ENCODE measurements around the gene AP1M1.

Gene AP1M1

GRCh38 chr19:16207490-16208025, 9.8 kb downstream of the AP1M1 start:
- no peak for DNase-seq (ENCODE audit: low read depth)

GRCh38 chr19:16208064-16208759, 10.5 kb downstream of the AP1M1 start:
- no peak for DNase-seq (ENCODE audit: low read depth)

GRCh38 chr19:16208847-16209665, 11.3 kb downstream of the AP1M1 start:
- DNase-seq (ENCODE audit: low read depth) = no peak

DNA sequence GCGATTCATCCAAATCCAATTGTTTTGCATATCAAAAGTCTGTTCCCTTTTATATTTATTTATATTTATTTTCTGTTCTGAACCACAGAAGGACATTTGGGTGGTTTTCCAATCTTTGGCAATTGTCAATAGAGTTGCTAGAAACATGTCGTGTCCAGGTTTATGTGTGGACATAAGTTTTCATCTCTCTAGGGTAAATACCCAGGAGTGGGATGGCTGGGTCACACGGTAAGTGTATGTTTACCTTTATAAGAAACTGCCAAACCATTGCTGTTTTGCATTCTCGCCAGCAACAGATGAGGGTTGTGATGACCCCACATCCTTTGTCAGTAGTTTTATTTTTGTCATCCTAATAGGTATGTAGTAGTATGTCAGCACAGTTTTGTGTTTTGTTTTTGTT, 12.5 kb downstream of the AP1M1 start:
- DNase-seq (ENCODE audit: low read depth) = no peak

GRCh38 chr19:16213076-16213475, 15.4 kb downstream of the AP1M1 start:
- DNase-seq (ENCODE audit: low read depth) = no peak

DNA sequence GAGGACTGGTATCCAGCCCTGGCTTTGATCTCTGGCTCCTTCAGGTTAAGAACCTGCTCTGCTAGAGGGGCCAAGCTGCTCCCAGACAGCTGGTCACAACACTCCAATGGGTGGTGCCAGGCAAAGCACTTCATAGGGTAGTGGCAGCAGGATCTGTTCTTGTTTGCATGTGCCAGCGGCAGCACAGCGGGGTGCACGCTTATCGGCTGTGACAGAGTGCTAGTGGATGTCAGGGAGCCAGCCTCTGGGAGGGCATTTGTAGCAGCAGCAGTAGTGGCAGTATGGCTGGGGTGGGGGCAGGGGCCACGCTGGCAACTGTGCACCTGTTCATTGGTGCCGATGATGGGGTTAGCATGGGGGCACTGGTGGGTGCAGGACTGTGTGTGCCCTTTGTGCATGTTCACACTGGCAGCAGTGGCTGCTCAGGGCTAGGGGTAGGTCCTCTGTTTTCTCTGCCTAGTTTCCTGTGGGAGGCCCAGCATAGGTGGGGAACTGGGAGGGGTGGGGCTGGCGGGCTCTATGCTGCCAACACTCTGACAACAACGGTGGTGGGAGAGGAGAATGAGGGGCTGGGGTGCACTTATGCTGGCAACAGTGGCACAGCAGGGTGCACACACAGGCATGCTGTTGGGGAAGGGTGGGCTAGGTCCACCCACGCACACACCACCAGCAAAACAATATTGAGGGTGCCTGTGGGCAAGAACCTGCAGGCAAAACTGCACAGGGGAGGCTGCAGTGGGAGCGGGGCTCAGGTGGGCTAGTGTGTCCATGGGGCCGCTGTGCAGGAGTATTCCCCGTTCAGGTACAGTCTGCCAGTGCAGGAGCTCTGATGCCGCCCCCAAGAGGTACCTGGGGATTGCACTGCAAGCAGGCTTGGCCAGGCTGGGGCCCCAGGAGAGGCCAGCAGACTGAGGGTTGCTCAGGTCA, 19.3 kb downstream of the AP1M1 start:
- no peak for DNase-seq (ENCODE audit: low read depth)

DNA sequence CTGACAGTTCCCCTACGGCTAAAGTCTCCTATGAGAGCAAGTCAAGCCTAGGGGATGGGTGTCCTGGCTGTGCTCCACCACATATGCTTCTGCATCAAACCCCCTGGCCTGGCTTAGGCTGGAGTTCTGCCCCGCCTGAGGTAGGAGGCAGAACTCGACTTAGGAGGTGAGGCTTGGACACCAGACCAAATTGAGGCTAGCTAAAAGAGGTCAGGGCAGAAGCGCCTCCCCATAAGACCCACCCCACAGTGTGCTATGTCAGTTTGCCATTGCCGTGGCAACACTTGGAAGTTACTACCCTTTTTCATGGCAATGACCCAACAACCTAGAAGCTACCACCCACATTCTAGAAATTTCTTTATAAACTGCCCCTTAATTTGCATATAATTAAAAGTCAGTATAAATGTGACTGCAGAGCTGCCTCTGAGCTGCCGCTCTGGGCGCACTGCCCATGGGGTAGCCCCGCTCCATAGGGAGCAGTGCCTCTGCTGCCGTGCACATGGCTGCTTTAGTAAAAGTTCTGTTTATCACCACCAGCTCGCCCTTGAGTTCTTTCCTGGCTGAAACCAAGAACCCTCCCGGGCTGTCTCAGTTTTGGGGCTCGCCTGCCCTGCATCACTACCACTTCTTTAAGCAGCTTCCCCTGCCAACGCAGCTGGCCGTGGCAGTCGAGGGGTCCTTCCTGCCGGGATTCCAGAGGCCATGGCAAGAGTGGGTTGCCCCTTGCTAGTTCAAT, 20.2 kb downstream of the AP1M1 start:
- no peak for DNase-seq (ENCODE audit: low read depth)

- DNase-seq (ENCODE audit: low read depth) = no peak
Observed at GRCh38 chr19:16218851-16219250, 21.1 kb downstream of the AP1M1 start.

DNA sequence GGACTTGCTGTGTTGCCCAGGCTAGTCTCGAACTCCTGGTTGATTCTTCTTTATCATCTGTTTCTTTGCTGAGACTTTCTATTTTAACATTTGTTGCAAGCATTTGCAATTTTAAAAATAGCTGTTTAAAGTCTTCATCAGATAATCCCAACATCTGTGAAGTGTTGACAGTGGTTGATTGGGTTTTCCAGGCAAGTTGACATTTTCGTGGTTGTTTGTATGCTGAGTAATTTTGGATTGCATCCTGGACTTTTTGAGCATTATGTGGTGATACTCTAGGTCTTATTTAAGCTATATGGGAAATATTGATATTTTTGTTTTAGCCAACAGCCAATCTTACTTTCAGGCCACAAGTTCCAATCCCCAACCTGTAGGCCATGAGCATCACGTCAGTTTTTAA, 25.1 kb downstream of the AP1M1 start:
- no peak for DNase-seq (ENCODE audit: low read depth)

DNA sequence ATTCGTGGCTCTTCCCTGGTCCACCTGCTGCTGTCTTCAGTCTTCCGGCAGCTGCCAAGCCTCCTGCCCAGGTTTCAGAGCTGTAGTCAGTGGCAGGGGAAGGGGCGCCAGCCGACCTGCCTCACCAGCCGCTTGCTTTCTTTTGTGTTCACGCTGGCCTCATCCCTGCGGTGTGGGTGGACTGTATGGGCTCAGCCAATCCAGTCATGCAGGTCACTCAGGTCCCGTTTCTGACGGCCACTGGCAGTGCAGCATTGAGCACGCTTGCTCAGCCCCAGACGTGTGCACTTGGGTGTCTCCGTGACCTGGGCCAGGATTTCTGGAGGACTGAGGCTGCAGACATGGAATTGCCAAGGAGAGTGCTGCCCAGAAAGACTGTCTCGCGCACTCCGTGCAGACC, 26.0 kb downstream of the AP1M1 start:
- no peak for DNase-seq (ENCODE audit: low read depth)

DNA sequence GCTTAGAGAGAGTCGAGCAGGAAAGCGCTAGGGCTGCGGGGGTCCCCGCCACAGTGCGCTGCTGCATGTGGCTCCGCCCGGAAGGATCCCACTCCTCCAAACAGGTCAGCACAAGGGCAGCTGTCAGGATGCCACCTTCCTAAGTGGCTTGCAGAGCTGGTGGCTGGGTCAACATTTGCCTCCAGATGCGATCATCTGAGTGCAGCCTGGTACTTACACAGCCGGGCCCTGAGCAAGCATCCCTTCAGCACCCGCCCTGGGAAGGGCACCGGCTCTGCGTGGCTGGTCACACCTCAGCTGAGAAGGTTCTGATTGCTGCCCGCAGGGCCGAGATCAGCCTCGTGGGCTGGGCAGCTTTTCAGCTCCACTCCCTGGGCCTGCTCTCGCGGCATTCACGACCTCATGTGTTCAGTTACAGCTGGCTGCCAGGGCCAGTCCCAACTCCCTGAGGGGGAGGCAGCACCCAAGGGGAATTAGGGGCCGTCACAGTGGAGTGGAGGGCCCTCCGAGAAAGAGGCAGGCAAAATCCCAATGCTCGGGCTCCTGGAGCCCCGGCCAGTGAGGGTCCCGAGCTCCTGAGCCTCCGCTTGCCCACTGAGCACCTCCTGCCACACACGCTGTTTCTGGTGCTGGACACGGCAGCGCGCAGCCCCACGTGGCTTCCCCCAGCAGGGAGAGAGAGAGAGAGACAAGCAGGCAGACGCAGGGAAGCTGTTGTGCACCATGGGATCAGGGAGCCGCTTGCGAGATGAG, 26.8 kb downstream of the AP1M1 start:
- DNase-seq (ENCODE audit: low read depth) = no peak

GRCh38 chr19:16225279-16226183, 27.8 kb downstream of the AP1M1 start:
- no peak for DNase-seq (ENCODE audit: low read depth)

- no peak for DNase-seq (ENCODE audit: low read depth)
Observed at GRCh38 chr19:16226184-16226591, 28.5 kb downstream of the AP1M1 start.

DNA sequence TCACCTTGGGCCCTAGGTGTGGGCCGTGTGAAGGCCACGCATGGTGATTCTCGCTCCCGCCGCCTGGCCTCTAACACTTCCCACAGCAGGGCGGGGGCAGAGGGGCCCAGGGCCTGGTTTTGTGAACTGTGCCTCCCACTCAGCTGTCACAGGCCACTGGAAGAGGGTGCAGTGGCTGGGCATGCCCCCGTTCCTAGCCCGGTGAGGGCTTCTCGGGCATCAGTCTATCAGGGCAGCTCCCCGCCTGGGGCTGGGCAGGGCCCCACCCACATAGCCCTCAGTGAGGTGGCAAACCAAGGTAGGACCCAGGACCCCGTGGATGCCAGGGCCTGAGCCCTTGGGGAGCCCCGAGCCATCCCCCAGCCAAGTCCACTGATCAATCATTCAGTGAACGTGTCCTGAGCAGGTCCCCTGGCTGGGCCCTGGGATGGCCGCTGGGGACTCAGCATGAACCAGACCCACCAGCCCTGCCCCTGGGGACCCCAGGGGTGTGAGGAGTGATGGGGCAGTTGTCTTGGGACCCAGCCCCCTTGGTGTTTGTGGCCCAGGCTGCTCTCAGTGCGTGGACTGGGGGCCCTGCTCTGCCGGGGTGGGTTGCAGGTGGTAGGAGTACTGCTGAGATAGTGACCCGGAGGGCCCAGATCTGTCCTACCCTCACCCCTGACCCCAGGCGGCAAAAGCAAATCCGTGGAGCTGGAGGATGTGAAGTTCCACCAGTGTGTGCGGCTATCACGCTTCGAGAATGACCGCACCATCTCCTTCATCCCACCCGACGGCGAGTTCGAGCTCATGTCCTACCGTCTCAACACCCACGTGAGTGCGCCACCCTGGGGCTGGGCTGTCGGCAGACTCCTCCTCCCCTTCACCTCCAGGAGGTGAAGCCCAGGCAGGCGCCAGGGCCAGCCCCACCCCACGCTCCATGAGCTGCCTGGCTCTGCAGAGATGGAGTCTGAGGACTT, 29.4 kb downstream of the AP1M1 start:
- no peak for DNase-seq (ENCODE audit: low read depth)

GRCh38 chr19:16227837-16228636, 30.3 kb downstream of the AP1M1 start:
- no peak for DNase-seq (ENCODE audit: low read depth)

- DNase-seq (ENCODE audit: low read depth) = no peak
Observed at GRCh38 chr19:16228637-16229321, 31.1 kb downstream of the AP1M1 start.

- DNase-seq (ENCODE audit: low read depth) = no peak
Observed at GRCh38 chr19:16229322-16229641, 31.6 kb downstream of the AP1M1 start.
